Measurements from ENCODE around the gene SERPINB10.

DNA sequence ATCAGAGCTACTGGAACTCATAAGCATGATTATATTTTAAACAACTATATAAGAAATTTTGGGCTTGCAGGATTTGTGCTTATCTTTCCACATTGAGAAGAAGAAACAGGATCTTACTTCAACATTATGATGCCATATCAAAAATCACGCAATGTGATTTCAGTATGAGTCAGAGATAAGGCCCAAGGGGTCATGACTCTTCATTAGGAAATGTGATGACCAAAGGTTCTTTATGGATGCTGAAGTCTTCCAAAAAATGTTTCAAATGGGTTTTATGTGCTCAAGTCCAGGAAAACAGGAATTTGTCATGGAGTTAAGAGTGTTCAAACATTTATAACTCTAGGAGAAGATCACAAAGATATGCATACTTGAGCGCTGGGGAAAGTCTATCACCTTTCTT, 28.0 kb upstream of the SERPINB10 start:
- TF ChIP-seq, protein P1, sequence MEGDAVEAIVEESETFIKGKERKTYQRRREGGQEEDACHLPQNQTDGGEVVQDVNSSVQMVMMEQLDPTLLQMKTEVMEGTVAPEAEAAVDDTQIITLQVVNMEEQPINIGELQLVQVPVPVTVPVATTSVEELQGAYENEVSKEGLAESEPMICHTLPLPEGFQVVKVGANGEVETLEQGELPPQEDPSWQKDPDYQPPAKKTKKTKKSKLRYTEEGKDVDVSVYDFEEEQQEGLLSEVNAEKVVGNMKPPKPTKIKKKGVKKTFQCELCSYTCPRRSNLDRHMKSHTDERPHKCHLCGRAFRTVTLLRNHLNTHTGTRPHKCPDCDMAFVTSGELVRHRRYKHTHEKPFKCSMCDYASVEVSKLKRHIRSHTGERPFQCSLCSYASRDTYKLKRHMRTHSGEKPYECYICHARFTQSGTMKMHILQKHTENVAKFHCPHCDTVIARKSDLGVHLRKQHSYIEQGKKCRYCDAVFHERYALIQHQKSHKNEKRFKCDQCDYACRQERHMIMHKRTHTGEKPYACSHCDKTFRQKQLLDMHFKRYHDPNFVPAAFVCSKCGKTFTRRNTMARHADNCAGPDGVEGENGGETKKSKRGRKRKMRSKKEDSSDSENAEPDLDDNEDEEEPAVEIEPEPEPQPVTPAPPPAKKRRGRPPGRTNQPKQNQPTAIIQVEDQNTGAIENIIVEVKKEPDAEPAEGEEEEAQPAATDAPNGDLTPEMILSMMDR (IDR thresholded peaks at IDR 0.05 in 8 of 11, conservative IDR thresholded peaks at IDR 0.05 in 3 of 11), result no peak
- no peak for TF ChIP-seq POLR2AphosphoS5 (IDR thresholded peaks at IDR 0.05)
